SU-DHL-6 (cell line): ENCODE data around the gene ANKRD60.

Experiments
- CTCF ChIP-seq: fragments of 200-600 bp; sonication (generic); IDR thresholded peaks from one replicate; pipeline ENCODE4 v1.5.1; 2017; ENCODE audit warnings: antibody characterized with exemption, mild to moderate bottlenecking, low read length, moderate library complexity; ENCODE audit not compliant: insufficient read depth, poor library complexity, severe bottlenecking
- EZH2phosphoT487 ChIP-seq: fragments of 200-600 bp; sonication (generic), shearing (Covaris generic); conservative IDR thresholded peaks from 2 replicates; pipeline ENCODE4 v1.6.1; 2018; ENCODE audit warnings: mild to moderate bottlenecking, antibody characterized with exemption, low read length, moderate library complexity, mixed read lengths

DNA sequence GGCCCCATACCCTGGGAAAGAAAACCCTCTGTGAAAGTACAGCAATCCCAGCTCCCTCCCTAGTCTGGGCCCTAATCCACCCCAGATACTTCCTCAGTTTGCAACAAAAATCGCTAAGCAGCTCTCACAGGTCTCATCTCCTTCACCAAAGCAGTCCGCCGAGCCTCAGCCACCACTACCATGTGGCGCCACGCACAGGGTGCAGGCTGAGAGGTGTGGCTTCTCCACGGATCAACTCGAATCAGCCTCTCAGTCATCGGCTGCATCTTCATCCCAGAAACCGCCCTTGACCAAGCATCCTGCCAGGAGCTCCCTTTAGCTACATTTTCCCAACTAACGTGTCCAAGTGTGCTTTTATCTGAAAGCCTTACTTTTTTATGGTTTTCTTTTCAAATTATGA, 50.7 kb downstream of the ANKRD60 start:
- TF ChIP-seq CTCF: no peak
- TF ChIP-seq EZH2phosphoT487: no peak
